GM19193 (cell line): ENCODE data around the gene NRN1.

ENCODE experiments used
- POLR2A ChIP-seq: IDR thresholded peaks from 4 replicates; pipeline ENCODE4 v1.6.1; 2011; ENCODE audit not compliant: insufficient read depth, insufficient read length; ENCODE audit errors: extremely low read depth

The NRN1 gene

DNA sequence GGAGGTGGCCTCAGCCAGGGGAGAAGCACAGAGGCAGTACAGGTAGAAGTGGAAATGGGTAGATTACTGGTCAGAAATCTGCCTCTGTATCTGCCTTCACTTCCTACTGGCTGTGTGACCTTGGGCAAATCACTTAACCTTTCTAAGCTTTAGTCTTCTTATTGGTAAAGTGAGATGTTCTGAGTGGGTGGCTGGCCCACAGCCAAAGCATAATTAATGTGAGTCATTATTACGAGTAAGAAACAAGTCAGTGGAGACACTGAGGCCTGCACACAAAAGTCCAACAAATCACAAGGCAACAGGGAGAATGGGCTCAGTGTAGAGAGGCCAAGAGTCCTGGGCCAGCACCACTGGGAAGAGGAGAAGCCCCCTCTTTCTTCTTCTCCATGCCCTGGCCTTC is 39.1 kb downstream of the NRN1 start:
- TF ChIP-seq POLR2A = no peak

- no peak for TF ChIP-seq POLR2A
Observed at GRCh38 chr6:5962794-5963193, 43.9 kb downstream of the NRN1 start.

- TF ChIP-seq POLR2A = no peak
Observed at GRCh38 chr6:5961836-5962235, 44.9 kb downstream of the NRN1 start.

DNA sequence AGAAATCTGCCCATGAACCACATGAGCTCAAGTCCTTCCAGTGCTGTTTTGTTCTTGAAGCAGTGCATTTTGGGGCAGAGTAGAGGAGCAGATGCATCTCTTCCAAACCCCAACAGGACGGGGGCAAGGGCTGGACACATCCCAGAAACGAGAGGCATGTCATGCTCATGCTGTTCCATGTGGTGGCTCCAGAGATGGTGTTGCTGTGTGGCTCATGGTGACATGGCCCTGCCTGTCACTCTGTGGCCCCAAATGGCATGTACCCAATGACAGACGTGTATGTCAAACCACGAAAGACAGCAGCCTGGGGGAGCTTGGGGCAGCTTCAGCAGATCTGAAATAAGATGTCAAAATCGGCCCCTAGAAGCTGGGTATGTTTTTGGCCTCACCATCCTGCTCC is 46.3 kb downstream of the NRN1 start:
- no peak for TF ChIP-seq POLR2A

GRCh38 chr6:5958921-5959320 is 47.8 kb downstream of the NRN1 start:
- no peak for TF ChIP-seq POLR2A

GRCh38 chr6:5956939-5957338 is 49.8 kb downstream of the NRN1 start:
- TF ChIP-seq POLR2A = no peak

- no peak for TF ChIP-seq POLR2A
Observed at GRCh38 chr6:5950361-5950785, 56.4 kb downstream of the NRN1 start.
